Measurements from ENCODE around the gene GRIN2D.
"Not testable (repeated sequence)": the region's sequence is repeated elsewhere in the genome, so short reads cannot be mapped to it uniquely, and the experiment has no call there.

GRIN2D gene

DNA sequence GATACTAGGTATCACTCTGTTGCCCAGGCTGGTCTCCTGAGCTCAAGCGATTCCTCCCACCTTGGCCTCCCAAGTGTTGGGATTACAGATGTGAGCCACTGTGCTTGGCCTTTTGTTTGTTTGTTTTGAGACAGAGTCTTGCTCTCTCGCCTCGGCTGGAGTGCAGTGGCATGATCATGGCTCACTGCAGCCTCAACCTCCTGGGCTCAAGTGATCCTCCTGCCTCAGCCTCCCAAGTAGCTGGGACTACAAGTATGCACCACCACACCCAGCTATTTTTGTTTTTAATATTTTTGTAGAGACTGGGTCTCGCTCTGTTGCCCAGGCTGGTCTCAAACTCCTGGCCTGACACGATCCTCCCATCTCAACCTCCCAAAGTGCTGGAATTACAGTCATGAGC is 21.7 kb upstream of the GRIN2D start:
- not testable (repeated sequence) for DNase-seq

DNA sequence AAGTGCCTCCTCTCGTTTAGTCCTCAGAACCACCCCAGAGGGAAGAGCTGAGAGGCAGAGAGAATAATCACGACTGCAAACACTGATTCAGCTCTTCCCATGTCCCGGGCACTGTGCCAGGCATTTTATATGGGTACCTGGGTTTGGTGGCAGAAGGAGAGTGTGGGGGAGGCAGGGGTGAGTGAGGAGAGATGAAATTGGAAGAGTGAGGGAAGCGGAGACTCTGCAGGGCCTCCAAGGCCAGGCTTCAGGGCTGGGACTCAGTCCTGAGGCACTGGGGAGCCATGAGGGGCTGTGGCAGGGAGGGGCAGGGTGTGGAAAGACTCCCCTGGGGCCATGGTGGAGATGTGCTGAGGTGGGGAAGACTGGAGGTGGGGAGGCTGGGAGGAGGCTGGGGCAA is 20.6 kb upstream of the GRIN2D start:
- DNase-seq = peak; percentile 90 to 91

DNA sequence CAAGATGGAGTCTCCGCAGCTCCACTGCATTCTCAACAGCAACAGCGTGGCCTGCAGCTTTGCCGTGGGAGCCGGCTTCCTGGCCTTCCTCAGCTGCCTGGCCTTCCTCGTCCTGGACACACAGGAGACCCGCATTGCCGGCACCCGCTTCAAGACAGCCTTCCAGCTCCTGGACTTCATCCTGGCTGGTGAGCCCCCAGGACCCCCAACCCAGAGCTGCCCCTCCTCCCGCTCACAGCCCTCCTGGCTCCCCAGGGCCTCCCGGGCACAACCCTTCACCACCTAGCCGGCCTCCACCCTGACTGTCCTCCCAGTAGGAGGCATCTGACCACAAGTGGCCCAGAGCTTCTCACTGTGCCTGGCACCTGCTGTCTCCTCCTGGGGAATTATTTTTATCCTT is 19.9 kb upstream of the GRIN2D start:
- DNase-seq = no peak

DNA sequence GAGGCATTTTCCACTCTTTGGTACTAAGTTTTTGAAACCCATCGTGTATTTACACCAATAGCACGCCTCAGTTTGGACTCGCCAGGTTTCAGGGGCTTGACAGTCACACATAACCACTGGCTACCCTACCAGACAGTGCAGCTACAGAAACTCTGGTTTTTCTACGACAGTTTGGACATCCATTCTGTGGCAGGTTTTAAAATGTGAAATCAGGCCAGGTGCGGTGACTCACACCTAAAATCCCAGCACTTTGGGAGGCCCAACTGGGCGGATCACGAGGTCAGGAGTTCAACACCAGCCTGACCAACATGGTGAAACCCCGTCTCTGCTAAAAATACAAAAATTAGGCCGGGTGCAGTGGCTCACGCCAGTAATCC is 15.3 kb upstream of the GRIN2D start:
- no peak for DNase-seq

DNA sequence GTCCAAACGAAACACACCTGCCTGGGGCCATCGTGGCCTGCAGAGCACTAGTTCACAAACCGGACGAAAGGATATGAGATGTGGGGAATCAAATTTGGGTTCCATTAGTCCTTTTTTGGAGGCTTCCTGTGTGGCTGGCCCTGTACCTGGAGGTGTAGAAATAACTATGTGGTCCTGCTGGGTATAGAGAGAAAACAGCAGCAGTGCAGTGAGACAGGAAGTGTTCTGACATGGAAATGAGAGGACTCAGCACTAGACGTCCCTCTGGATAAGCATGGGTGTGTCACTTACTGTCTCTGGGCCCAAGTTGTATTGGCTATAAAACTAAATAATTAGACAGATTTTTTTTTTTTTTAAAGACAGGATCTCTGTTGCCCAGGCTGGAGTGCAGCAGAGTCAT is 14.4 kb upstream of the GRIN2D start:
- no peak for DNase-seq

DNA sequence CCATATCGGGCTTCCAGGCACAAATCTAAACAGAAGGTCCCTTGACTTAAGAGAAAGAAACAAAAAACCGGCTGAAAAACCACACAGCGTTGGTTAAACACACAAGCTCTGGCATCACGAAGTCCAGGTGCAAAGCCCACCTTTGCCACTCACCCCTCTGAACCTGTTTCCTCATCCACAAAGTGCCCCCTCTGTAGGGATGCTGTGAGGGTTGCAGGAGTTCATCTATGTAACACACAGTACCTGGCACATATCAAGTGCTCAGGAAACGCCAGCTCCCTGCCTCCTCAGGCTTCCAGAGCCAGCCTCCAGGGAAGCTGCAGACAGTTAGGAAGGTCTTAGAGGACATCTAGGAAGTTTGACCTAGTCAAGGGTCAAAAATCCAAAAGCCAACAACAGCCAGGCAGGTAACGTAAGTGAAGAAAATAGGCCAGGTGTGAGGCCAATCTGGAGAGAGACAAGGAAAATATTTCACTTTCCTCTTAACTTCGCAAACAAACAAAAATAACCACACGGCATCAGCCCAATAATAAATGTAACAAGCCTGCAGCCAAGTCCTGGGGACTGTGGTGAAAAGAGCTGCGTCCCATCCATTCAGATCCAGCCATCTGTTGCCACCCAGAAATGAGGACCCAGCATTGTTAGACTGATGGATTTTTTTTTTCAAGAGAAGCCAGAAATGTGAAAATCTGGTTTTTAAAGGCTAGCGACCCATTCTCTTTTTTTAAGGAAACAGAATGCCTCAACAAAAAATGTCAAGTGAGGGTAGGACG is 12.1 kb upstream of the GRIN2D start:
- no peak for DNase-seq

DNA sequence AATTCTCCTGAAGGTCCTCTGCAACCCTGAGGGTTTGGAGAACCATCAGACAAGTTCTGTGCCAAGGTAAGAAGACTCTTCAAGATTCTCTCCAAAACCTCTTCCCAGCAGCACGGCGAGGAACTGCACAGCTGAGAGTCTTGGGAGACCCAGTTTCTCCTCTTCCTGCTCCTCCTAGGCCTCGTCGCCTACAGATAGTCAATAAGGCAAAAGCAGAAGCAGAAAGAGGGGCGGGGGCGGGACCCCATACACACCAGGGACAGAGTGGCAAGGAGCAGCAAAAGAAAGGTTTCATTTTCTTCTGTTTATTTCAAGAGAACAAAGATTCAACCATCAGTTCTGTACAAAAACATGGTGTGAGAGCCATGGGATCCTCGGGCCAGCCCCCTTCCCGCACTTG is 11.2 kb upstream of the GRIN2D start:
- DNase-seq = no peak

DNA sequence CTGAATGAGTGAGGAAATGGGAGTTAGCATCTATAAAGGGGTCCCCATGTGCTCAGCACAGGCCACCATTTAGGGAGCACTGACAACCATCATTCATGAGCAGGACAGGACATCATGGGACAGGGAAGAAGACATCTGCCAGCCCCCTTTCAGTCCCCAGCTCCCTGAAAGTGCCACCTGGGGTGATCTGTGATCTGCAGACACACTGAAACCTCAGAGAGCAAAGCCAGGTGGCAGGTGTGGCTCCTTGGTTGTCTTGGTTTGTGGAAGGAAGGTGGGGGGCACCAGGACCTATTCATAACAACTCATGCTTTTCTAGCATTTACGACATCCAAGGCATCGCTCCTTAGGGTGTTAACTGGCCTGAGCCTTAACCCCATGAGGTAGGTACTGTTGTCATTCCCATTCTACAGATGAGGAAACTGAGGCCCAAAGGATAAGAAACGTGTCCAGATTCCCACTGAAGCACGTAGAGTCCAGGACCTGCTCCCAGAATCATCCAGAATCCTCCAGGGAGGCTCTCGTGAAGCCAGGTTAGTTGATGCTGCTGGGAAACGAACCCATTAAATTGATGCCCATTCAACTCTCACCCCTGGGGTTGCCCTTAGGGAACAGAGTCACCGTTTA is 7.9 kb upstream of the GRIN2D start:
- DNase-seq = no peak

DNA sequence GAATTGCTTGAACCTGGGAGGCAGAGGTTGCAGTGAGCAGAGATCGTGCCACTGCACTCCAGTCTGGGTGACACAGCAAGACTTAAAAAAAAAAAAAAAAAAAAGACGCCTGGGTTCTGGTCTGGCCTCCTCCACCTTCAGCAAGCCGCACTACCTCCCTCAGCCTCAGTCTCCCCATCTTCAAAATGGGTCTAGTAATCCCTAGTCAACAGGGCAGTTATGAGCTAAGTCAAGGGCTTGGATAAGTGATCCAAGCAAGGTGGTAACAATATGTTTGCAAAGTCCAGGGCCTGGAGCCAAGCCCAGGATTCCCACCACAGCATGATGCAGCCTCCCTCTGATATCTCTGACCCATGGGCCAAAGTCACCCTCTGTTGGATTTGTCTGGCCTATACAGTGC is 6.5 kb upstream of the GRIN2D start:
- no peak for DNase-seq

DNA sequence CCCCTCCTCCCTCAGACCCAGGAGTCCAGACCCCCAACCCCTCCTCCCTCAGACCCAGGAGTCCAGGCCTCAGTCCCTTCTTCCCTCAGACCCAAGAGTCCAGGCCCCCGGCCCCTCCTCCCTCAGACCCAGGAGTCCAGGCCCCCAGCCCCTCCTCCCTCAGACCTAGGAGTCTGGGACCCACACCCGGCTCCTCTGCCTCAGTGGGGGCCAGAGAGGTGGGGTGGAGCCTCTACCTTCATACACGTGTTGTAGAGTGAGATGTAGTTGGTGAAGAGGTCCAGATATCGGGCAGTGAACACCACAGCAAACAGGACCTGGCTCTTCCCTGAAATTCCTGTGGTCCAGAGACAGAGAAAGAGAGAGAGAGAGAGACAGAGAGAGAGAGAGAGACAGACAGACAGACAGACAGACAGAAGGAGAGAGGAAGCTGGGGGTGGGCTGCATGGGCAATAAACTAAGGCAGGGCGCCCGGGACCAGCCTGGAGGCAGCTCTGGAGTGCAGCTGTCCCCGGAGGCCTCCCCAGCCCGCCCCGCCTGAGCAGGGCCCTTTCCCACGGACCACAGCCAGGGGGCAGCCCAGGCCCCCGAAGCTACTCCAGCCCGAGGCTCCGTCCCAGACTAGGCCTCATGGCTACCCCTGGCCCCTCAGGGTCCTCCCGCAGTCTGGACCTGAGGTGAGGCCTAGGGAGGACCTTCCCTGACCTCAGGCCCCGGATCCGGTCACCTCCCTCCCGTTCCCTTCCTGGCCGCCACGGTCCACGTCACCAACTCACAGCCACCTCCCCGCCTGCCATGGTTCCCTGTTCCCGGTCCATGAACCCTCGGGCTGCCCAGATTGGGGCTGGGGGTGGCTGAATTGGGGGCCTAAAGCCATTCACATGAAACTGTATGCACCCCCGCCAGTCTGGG is 3.0 kb upstream of the GRIN2D start:
- no peak for DNase-seq

DNA sequence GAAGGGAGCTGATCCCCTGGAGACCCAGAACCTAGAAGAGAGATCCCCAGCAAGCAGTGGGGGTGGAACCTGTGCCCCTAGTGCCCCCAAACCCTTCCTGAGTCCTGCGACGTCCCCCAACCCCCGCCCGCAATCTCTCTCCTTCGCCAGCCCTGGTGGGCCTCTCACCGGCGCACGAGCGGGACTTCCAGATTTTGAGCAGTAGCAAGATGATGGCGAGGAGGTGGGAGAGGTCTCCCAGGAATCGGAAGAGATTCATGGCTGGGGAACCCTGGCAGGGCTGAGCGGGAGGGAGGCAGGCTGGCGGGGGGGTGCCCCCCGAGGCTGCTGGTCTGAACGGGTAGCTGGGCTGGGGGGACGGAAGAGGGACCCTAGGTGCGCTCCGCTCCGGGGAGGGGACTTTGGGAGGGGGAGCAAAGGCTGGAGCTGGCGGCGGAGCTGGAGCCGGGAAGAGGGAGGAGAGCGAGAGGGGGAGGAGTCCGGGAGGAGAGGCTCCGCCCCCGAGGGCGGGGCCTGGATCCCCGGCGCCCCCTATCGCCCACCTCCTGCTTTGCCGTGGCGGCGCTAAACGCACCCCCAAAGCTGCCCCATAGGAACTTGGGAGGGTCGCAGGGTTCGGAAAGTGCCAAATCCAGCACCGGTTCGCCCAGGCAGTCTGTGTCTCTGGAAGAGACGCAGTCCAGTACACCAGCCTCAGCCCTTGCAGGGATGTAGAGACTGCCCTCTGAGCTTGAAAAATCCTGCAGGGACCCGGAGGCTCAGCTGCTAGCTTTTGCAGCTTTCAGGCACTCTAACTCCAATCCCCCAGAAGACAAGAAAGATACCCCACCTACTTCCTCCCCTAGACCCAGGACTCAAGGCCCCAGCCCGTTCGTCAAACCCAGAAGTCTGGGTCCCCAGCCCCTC is 2.1 kb upstream of the GRIN2D start, which contains the start of gene KDELR1:
Gene KDELR1 (minus strand): TSS at position 452 of the 906 bp plus-strand sequence. CDS start 193 bp downstream, at position 259.
- DNase-seq = peak; percentile 35 to 70

DNA sequence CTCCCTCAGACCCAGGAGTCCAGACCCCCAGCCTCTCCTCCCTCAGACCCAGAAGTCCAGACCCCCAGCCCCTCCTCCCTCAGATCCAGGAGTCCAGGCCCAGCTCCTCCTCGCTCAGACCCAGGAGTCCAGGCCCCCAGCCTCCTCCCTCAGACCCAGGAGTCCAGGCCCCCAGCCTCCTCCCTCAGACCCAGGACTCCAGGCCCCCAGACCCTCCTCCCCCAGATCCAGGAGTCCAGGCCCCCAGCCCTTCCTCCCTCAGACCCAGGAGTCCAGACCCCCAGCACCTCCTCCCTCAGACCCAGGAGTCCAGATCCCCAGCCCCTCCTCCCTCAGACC is 1.5 kb upstream of the GRIN2D start:
- DNase-seq = not testable (repeated sequence)

DNA sequence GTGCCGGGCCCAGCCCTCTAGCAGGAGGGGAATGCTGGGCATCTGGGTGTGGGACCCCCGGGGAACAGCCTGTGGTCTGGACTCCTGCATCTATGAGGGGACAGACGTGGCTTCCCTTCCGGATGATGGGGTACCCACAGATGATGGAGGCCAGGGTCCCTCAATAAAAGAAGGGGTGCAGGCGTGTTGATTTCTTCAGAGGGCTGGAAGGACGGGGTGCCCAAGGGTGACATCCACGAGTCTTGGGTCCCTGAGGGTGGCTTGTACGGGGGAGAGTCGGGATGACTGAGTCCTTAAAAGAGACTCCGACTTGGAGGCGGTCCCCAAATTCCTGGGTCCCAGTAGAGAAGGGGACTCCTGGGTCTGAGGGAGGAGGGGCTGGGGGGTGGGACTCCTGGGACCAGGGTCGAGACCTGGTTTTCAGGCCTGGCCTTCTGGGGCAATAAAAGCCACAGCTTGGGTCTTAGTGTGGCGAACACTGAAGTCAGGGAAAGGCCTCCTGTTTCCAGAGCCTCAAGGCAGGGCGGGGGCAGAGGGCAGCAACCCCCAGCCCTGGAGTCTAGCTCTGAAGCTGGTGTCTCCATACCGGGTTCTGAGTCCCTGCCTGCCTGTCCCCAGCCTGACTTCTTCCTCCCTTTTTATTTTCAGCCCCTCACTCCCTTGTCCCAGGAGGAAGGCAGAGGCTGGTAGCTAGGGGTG is 459 bp upstream of the GRIN2D start:
- no peak for DNase-seq

DNA sequence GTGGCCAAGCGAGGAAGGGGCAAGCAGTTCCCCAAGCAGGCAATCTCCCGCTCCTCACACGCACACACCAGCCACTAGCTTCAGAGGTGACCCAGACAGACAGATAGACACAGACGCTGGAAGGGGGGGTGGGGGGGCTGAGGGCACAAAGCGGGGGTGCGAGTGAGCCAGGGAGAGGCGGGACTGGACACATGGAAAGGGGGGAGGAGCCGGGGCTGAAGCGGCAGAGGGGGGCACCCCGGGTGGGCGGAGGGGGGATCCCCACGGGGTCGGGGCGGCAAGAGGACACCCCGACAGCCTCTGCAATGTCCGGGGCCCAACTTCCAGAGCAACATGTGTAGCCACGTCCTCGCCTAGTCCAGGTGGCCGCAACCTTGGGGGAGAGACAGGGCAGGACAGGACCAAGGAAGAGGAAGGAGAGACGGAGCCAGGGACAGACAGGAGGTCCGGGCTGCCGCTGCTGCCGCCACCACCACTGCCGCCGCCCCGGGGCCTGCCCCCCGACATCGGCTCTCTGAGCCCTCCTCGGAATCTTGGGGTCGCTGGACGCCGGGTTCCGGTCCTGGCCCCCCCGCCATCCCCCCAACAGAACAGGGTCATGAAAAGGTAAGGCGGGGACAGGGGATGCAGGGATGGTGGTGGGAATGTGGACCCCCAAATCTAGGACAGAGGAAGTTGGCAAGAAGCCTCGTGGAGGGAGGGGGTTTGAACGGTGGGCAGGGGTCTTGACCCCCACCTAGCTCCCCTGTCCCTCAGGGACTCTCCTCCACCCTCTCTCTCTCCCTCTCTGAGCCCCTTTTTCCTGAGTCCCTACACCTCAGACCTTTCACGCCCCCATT is 1.1 kb downstream of the GRIN2D start:
- no peak for DNase-seq

DNA sequence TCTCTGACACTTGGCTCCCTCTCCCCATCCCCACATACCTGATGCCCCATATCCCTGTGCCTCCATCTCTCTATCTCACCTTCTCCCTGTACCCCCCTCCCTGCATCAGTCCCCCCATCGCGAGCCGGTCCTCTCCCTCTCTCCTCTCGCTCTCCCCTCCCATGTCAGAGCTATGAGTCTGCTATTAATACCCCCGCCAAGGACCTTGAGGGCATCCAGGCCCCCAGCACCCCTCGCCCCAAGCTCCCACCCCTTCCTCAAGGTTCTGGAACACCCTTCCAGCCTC is 1.6 kb downstream of the GRIN2D start:
- DNase-seq = no peak

DNA sequence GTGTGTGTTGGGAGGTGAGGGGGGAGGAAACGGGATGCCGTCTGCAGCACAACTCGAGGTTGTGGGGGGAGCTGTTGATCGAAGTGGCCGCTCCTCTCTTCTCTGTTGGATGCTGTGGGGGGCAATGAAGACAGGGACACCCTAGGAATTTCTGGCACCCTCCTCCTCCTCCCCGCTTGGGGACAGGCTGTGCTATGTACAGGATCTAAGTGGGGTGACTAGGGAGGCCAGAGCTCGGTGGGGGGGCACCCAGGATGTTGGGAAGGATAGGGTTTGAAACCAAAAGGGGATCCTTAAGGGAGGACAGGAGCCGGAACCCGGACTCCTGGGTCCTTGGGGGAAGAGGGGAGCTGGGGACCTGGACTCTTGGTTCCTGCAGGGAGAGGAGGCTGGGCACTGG is 2.0 kb downstream of the GRIN2D start:
- DNase-seq = no peak

DNA sequence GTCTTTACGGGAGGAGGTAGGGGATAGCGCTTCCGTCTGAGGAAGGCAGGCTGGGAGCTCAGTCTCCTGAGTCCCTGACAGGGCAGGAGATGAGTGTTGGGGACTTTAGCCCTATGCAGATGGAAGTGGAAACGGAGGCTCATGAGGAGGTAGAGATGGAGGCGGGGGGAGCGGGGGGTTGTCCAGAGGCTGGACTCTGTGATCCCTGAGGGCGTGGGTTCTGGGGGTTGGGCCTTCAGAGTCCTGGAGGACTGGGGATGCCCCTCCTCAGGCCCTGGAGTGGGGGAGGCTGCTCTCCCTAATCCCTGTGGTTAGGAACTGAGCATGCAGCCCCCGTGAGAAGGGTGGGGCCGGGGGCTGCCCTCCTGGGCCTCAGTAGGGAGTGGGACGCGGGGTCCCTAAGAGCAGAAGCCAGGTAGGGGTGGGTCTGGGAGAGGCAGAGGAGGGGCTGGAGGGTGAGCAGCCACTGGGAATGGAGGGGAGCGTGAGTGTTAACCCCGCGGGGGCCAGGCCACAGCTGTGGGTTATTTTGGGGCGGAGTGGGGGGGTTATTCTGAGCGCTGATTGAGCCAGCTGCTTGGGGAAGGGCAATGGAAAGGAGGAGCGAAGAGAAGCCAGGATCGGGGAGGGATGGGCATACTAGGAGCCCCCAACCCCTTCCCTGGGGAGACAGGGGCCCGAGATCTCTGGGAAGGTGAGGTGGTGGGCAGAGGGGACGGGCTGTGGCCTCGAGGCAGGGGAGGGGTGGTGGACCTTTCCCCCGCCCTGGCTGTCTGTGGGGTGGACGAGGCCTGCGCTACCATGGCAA is 2.8 kb downstream of the GRIN2D start:
- DNase-seq = no peak

DNA sequence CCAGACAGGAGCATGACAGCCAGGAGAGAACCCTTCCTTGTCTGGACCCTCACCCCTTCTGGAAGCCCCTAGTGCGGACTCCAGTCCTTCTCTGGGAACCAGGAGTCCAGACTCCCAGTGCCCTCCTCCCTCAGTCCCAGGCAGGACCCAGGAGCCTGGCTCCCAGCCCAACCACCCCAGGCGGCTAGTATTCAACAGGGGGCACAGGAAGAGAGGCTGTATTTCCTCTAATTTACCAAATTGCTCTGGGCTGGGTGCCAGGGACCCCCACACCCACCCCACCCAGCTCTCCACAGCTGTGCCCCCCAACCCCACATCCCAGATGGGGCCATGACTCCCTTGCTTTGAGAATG is 3.3 kb downstream of the GRIN2D start:
- no peak for DNase-seq

DNA sequence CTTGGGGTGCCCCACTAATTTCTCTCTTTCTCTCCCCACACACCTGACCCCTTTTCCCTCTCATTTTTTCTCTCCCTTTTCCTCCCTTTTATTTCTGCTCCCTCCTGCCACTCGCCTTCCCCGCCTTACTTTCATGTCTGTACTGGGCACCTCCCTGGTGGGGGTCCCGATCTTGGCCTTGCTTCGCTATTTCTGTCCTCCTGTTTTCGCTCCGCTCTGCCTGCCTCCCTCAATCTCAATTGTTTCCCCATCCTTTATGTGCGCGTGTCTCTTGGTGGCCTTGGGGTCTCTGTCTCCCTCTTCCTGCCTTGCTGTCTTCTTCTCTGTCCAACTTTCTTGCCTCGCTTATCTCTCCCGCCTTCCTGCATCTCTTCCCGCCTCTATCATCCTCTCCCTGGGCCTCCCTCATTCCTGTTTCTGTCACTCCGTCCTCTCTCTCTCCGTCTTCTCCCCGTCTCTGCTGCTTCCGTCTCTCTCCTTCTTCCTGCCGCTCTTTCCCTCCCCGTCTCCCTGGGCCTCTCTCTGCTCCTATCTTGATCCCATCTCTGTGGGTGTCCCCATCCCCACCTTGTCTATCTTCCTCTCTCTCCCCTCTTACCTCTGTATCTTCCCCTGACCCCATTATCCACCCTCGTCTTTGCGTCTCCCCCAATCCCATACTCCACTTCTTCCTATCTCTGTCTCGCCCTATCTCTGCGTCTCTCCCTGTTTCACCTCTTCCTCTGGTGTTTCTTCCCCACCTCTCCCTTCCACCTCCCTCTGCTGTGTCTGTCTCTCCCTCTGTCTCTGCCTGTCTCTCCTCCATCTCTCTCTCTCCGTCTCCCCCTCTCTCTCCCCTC is 4.0 kb downstream of the GRIN2D start:
- no peak for DNase-seq

DNA sequence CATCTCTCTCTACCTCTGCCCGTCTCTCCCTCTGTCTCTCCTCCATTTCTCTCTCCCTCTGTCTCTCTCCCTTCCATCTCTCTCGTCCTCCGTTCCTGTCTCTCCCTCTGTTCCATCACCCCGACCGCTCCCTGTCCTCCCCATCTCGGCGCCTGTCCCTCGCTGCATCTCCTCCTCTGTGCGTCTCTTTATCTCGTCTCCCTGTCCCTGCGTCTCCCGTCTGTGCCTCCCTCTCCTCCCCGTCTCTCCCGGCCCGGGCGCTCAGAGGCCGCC is 4.6 kb downstream of the GRIN2D start:
- no peak for DNase-seq
